ENCODE data around the gene CUX1.

DNA sequence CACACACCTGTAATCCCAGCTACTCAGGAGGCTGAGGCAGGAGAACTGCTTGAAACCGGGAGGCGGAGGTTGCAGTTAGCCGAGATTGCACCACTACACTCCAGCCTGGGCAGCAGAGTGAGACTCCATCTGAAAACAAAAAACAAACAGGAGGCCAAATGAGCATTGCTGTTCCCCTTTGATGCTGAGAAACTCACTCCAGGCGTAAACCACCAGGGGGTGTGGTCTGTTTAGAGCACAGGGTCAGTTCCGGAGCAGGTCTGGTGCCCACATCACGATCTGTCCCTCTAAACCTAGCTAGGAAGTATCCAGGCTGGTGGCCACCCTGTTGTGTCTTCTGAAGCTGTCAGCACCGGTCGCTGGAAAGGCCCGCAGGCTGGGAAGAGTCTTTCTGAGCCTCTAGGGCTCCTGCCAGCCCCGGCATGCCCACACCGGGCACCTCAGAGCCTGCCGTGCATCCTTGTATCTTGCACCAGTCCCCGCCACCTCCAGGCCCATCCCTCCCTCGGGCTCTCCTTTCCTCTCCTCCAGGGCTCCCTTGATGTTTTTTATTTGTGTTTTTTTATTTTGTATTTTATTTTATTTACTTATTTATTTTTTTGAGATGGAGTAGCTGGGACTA lies 402.9 kb downstream of the CUX1 start:
- no peak for TF ChIP-seq GATA2 (IDR thresholded peaks at IDR 0.05; ENCODE audit: low read depth, low read length)
- TF ChIP-seq GATA3 (IDR thresholded peaks at IDR 0.05; ENCODE audit: low read depth, low read length) = no peak

All from SH-SY5Y (cell line).